Cardiac fibroblast (primary cell): ENCODE data around the gene OR1F1.
A peak's percentile ranks its signal among the peaks of the same experiment; 100 is the strongest.

Source experiments
- DNase-seq, 2 donors: peaks; one replicate each; pipeline versions ENCODE4 v3.0.0 to v3.0.0-alpha.2; 2010; ENCODE audit warnings: low read depth in 2 of 2
- H3K4me3 ChIP-seq, 2 donors: replicated peaks in 1 of 2; 1 replicate in 1 of 2; 2 replicates in 1 of 2; pipeline ENCODE4 v1.5.1; 2011; ENCODE audit warnings: low read depth in 2 of 2, low read length in 2 of 2, mild to moderate bottlenecking in 2 of 2, moderate library complexity in 1 of 2
- CTCF ChIP-seq: IDR thresholded peaks from one replicate; pipeline ENCODE4 v1.5.1; 2011; ENCODE audit warnings: low read depth, mild to moderate bottlenecking, low read length, inconsistent platforms

OR1F1 gene

GRCh38 chr16:3145660-3146059 is 42.3 kb upstream of the OR1F1 start:
- no peak overlapping the region for H3K4me3 ChIP-seq
- DNase-seq = no peak
- no peak for TF ChIP-seq CTCF

DNA sequence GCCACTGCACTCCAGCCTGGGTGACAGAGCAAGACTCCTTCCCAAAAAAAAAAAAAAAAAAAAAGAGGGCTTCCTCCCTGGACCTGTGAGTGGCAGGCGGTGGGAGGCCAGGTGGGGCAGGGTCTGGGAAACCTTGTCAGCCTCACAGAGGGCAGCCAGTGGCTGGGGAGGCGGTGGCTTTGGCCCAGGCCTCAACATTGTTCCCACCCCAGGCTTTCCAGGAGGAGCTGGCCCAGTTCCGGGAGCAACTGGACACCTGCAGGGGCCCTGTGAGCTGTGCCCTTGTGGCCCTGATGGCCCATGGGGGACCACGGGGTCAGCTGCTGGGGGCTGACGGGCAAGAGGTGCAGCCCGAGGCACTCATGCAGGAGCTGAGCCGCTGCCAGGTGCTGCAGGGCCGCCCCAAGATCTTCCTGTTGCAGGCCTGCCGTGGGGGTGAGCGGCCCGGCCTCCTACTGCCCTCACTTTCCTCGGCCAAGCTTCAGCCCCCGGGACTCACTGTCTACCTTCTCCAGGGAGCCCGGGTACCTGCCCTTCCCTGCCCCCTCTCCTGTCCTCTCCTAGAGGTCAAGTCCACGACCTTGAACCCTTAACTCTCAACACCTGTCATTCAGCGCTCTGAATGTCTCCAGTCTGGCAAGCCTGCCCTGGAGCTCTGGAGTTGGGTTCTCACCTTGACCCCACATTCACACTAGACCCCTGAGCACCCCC is 40.8 kb upstream of the OR1F1 start:
- no peak for TF ChIP-seq CTCF
- DNase-seq = no peak
- H3K4me3 ChIP-seq = no peak overlapping the region

GRCh38 chr16:3147757-3148104 is 40.3 kb upstream of the OR1F1 start:
- TF ChIP-seq CTCF = no peak
- H3K4me3 ChIP-seq = no peak overlapping the region
- DNase-seq = no peak

DNA sequence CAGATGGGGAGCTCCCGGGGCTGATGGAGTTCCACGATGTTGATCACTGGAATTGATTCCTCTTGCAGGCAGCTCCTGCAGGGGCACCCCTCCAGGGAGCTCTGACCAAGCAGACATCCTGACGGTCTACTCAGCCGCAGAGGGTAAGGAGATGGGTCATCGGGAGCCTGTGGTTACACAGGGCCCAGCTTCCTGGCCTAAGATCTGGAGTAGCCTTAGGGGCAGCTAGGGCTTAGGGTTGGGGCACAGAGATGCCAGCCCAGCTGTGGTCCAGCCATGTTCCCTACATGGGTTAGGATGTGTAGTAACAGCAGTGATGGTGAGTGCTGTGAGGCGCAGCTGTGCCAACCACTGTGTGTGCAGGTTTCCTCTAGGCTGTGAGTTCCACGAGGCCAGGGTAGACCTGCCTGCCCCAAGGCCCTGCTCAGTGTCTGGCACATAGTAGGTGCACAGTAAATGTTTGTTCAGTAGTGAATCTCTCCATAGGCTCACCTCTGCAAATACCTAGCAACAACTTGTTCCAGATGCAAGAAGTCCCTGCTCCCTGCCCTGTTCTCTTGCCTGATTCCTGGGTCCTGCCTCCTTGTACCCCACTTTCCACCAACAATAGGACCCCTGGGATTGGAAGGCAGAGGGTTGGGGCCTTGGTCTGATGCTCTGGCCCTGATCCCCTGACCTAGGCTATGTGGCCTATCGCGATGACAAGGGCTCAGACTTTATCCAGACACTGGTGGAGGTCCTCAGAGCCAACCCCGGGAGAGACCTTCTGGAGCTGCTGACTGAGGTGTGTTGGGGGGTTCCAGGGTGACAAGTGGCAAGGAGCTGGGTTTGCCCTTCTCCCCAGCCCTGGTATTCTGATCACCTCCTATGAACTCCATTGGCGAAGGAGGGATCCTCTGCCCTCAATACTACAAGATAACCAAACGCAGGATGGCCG is 39.5 kb upstream of the OR1F1 start:
- no peak overlapping the region for H3K4me3 ChIP-seq
- no peak for DNase-seq
- no peak for TF ChIP-seq CTCF

DNA sequence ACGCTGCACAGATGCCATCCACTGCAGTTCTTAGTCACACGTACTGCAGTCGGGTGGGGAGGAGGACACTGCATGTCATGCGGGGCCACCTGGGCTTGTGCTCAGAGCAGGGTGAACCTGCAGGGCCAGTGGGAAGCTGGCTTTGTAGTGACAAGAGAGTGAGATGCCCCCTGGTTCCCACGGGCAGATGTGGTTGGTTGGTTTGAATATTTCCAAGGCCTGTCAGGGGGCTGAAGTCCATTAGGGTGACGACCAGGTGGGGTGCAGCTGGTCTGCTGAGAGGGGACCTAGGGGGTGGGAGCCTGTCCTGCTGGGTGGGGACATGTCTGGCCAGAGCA is 38.8 kb upstream of the OR1F1 start:
- no peak overlapping the region for H3K4me3 ChIP-seq
- no peak for TF ChIP-seq CTCF

GRCh38 chr16:3149630-3150345 is 38.2 kb upstream of the OR1F1 start:
- peak; percentile 49 for TF ChIP-seq CTCF
- peak overlapping the region; percentile 76 to 80 for H3K4me3 ChIP-seq
- peak; percentile 65 to 73 for DNase-seq

More for the DNA sequence above, 38.8 kb upstream of the OR1F1 start:
- DNase-seq = no peak
